HepG2 (cell line): Measurements from ENCODE around the gene C11orf68. TPM values are rescaled to one million over a fixed set of nuclear protein-coding genes. Genes with fewer than 3 reads are reported as not detected.
A peak's percentile ranks its signal among the peaks of the same experiment; 100 is the strongest.

Source experiments
- ATF1 ChIP-seq: IDR thresholded peaks from 2 replicates; pipeline ENCODE4 v1.6.1; 2016; ENCODE audit warnings: mild to moderate bottlenecking, control low read depth
- JDP2 ChIP-seq: sonication (generic); formaldehyde crosslinking; IDR thresholded peaks from 2 replicates; pipeline ENCODE4 v1.8.1; 2022; ENCODE audit warnings: missing genetic modification reagents, borderline replicate concordance
- LRRFIP1 ChIP-seq: sonication (generic); formaldehyde crosslinking; conservative IDR thresholded peaks from 2 replicates; pipeline ENCODE4 v1.4.0; 2020; ENCODE audit warnings: missing genetic modification reagents
- RBM39 ChIP-seq: fragments of 200-400 bp; formaldehyde crosslinking; IDR thresholded peaks from one replicate; pipeline ENCODE4 v1.6.1; 2018; ENCODE audit warnings: antibody characterized with exemption, mild to moderate bottlenecking, low read depth, low read length; ENCODE audit not compliant: poor library complexity, severe bottlenecking
- ZNF281 ChIP-seq: sonication (generic); formaldehyde crosslinking; IDR thresholded peaks from 2 replicates; pipeline ENCODE4 v1.4.0; 2020; ENCODE audit warnings: missing genetic modification reagents, borderline replicate concordance
- ZNF609 ChIP-seq: sonication (generic); formaldehyde crosslinking; IDR thresholded peaks from 2 replicates; pipeline ENCODE4 v1.4.0; 2020; ENCODE audit warnings: mild to moderate bottlenecking, missing genetic modification reagents, borderline replicate concordance
- ZNF782 ChIP-seq: sonication (generic); formaldehyde crosslinking; IDR thresholded peaks from 2 replicates; pipeline ENCODE4 v1.4.0; 2020; ENCODE audit warnings: missing genetic modification reagents, mild to moderate bottlenecking, borderline replicate concordance
- polyA plus RNA-seq, 8 experiments: library from polyadenylated mRNA; depleted of rRNA in 3 of 8; stranded (reverse) in 7 of 8; unstranded in 1 of 8; fragments of >200 nt; fragmentation: Illumina TruSeq in 4 of 8; extraction: Trizol in 4 of 8; gene quantifications; 2 replicates each; pipeline versions ENCODE4 v1.2.1 to v1.2.3, GENCODE V29; 2011 to 2016; ENCODE audit warnings: low read depth in 4 of 8, missing spikeins in 1 of 8, mixed read lengths in 1 of 8; ENCODE audit not compliant: insufficient read depth in 1 of 8
- total RNA-seq, 5 experiments: library from RNA; depleted of rRNA; stranded (reverse); fragments of >200 nt; fragmentation: Illumina TruSeq; extraction: Trizol; gene quantifications; 2 replicates each; pipeline ENCODE4 v1.2.3, GENCODE V29; 2016; ENCODE audit warnings: low read depth in 1 of 5
- TF ChIP-seq, protein P1 (sequence below): sonication (generic); formaldehyde crosslinking; IDR thresholded peaks from 2 replicates; pipeline ENCODE4 v1.5.0; 2020; ENCODE audit warnings: missing genetic modification reagents
- TF ChIP-seq, protein P2 (sequence below): sonication (generic); formaldehyde crosslinking; conservative IDR thresholded peaks from 2 replicates; pipeline ENCODE4 v1.4.0; 2020; ENCODE audit warnings: missing genetic modification reagents
- TF ChIP-seq, protein P3 (sequence below): sonication (generic); formaldehyde crosslinking; IDR thresholded peaks from 2 replicates; pipeline ENCODE4 v1.4.0; 2020; ENCODE audit warnings: mild to moderate bottlenecking, missing genetic modification reagents, borderline replicate concordance
- TF ChIP-seq, protein P4 (sequence below): sonication (generic); formaldehyde crosslinking; IDR thresholded peaks from 2 replicates; pipeline ENCODE4 v1.4.0; 2020; ENCODE audit warnings: mild to moderate bottlenecking, missing genetic modification reagents

C11orf68 gene
- total and polyA plus RNA-seq, 2 of the 13 experiments (the other 11 are each of a cell fraction or from before 2014, with no cell fraction given), result 8.4 to 28.3 TPM

DNA sequence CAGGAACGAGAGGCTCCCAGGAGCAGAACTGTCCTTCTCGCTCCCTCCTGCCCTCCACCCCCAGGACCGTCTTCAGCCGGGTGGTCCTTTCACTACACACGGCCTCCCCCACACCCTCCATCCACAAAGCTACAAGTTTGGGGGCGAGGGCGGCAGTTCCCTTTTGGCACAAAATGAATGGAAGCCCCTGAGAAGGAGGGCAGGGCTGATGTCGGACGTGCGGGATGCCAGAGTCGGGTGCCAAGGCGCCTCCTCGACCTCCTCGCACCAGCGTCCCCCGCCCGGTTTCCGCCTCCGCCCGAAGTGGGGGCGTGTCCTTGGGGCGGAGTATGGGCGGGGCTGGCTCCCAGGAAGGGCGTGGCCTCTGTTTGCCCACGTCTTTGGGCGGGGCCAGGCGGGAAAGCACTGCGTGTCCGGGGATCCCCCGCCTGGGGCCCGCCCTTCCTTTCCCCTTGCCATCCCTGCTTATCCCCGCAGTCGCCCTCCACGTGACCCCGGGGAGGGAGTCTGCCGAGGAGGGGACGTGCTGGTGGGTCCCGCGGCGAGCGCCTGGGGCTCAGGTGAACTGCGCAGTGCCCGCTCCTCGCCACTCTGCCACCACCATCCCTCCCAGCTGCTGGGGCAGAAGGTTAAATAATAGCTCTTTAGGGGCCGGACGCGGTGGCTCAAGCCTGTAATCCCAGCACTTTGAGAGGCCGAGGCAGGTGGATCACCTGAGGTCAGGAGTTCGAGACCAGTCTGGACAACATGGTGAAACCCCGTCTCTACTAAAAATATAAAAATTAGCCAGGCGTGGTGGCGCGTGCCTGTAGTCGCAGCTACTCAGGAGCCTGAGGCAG is 45.3 kb downstream of the C11orf68 start (continued):
- TF ChIP-seq, protein P1, sequence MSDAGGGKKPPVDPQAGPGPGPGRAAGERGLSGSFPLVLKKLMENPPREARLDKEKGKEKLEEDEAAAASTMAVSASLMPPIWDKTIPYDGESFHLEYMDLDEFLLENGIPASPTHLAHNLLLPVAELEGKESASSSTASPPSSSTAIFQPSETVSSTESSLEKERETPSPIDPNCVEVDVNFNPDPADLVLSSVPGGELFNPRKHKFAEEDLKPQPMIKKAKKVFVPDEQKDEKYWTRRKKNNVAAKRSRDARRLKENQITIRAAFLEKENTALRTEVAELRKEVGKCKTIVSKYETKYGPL (CRISPR knock-in tag), result no peak
- TF ChIP-seq, protein P2, sequence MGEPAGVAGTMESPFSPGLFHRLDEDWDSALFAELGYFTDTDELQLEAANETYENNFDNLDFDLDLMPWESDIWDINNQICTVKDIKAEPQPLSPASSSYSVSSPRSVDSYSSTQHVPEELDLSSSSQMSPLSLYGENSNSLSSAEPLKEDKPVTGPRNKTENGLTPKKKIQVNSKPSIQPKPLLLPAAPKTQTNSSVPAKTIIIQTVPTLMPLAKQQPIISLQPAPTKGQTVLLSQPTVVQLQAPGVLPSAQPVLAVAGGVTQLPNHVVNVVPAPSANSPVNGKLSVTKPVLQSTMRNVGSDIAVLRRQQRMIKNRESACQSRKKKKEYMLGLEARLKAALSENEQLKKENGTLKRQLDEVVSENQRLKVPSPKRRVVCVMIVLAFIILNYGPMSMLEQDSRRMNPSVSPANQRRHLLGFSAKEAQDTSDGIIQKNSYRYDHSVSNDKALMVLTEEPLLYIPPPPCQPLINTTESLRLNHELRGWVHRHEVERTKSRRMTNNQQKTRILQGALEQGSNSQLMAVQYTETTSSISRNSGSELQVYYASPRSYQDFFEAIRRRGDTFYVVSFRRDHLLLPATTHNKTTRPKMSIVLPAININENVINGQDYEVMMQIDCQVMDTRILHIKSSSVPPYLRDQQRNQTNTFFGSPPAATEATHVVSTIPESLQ (CRISPR knock-in tag), result no peak
- no peak for TF ChIP-seq LRRFIP1 (CRISPR knock-in tag)
- TF ChIP-seq ZNF782 (CRISPR knock-in tag), result no peak; the same call in 1 of the 2 replicates
- TF ChIP-seq ZNF281 (CRISPR knock-in tag), result no peak
- peak; percentile 49 for TF ChIP-seq RBM39
- no peak for TF ChIP-seq JDP2 (CRISPR knock-in tag)
- TF ChIP-seq ZNF609 (CRISPR knock-in tag), result no peak
- TF ChIP-seq, protein P3, sequence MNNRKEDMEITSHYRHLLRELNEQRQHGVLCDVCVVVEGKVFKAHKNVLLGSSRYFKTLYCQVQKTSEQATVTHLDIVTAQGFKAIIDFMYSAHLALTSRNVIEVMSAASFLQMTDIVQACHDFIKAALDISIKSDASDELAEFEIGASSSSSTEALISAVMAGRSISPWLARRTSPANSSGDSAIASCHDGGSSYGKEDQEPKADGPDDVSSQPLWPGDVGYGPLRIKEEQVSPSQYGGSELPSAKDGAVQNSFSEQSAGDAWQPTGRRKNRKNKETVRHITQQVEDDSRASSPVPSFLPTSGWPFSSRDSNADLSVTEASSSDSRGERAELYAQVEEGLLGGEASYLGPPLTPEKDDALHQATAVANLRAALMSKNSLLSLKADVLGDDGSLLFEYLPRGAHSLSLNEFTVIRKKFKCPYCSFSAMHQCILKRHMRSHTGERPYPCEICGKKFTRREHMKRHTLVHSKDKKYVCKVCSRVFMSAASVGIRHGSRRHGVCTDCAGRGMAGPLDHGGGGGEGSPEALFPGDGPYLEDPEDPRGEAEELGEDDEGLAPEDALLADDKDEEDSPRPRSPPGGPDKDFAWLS (CRISPR knock-in tag), result no peak
- no peak for TF ChIP-seq ATF1 (CRISPR knock-in tag)
- TF ChIP-seq, protein P4, sequence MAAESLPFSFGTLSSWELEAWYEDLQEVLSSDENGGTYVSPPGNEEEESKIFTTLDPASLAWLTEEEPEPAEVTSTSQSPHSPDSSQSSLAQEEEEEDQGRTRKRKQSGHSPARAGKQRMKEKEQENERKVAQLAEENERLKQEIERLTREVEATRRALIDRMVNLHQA (CRISPR knock-in tag), result no peak
